Ishikawa (cell line): ENCODE data around the gene TP73.

ENCODE experiments used
- EP300 ChIP-seq: IDR thresholded peaks from 2 replicates; pipeline ENCODE4 v1.6.1; 2012; ENCODE audit warnings: borderline replicate concordance
- RAD21 ChIP-seq: IDR thresholded peaks from 2 replicates; pipeline ENCODE4 v1.6.1; 2012; ENCODE audit warnings: low read depth
- TAF1 ChIP-seq: IDR thresholded peaks from 2 replicates; pipeline ENCODE4 v1.6.1; 2012; ENCODE audit warnings: low read depth, mild to moderate bottlenecking
- TCF12 ChIP-seq: IDR thresholded peaks from 2 replicates; pipeline ENCODE4 v1.6.1; 2012; ENCODE audit warnings: low read depth
- YY1 ChIP-seq: IDR thresholded peaks from 2 replicates; pipeline ENCODE4 v1.6.1; 2012; ENCODE audit warnings: low read depth
- ZBTB7A ChIP-seq: IDR thresholded peaks from 2 replicates; pipeline ENCODE4 v1.6.1; 2012; ENCODE audit warnings: low read depth
- TF ChIP-seq, protein P1 (sequence below): IDR thresholded peaks from 2 replicates; pipeline ENCODE4 v1.6.1; 2012

DNA sequence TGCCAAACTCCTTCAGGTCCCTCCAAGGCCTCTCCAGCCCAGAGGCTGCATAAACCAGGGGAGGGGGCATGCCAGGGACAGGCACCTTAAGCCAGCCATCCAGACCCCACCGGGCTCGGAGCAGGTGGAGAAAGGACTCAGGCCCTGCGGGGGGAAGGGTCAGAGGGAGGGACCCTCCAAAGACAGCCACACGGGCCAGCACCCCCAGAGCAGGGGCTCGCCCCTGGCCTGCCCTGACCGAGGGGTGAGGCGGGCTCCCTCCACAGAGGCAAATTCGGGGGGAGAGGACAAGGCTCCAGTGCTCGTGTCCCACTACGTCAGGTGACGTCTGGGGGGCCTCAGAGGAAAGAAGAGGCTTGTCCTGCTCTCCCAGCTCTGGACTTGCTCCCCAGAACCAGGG is 49.2 kb upstream of the TP73 start:
- TF ChIP-seq EP300 (no peak), TAF1 (no peak), YY1 (no peak), TCF12 (no peak), RAD21 (no peak), ZBTB7A (no peak)
- TF ChIP-seq, protein P1, sequence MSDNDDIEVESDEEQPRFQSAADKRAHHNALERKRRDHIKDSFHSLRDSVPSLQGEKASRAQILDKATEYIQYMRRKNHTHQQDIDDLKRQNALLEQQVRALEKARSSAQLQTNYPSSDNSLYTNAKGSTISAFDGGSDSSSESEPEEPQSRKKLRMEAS = no peak
